ENCODE measurements around the gene PPP1R13B.

The PPP1R13B gene

DNA sequence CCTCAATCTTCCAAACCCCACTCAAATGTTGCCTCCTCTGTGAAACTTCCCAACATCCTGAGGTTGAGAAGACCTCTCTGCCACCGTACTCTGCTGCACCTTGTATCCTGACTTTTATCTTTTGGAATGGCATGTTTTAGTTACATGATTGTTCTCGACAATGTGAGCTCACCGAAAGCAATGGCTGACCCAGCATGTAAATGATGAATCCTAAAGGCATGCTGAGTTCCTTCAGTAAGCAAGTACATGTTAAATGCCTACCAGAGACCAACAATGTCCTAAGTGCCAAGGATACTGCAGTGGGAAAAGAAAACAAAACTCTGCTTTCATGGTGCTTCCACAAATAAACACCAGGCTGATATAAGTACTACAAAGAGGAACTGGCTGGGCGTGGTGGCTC, 13.7 kb downstream of the PPP1R13B start:
- Histone ChIP-seq H3K27ac (no peak overlapping the region), H3K4me1 (ENCODE audit: control insufficient read depth in 1 of 2, insufficient read depth in 1 of 2, low read depth in 1 of 2, low read length in 1 of 2) (no peaks in the 10 kb centered on the region), H3K9me3 (no peaks in the 10 kb centered on the region), H3K4me3 (ENCODE audit: low read depth in 1 of 2, low read length in 1 of 2) (no peak overlapping the region), H3K27me3 (peaks cover 58% of the 10 kb centered on the region), H3K36me3 (no peaks in the 10 kb centered on the region)
- TF ChIP-seq, protein P1, sequence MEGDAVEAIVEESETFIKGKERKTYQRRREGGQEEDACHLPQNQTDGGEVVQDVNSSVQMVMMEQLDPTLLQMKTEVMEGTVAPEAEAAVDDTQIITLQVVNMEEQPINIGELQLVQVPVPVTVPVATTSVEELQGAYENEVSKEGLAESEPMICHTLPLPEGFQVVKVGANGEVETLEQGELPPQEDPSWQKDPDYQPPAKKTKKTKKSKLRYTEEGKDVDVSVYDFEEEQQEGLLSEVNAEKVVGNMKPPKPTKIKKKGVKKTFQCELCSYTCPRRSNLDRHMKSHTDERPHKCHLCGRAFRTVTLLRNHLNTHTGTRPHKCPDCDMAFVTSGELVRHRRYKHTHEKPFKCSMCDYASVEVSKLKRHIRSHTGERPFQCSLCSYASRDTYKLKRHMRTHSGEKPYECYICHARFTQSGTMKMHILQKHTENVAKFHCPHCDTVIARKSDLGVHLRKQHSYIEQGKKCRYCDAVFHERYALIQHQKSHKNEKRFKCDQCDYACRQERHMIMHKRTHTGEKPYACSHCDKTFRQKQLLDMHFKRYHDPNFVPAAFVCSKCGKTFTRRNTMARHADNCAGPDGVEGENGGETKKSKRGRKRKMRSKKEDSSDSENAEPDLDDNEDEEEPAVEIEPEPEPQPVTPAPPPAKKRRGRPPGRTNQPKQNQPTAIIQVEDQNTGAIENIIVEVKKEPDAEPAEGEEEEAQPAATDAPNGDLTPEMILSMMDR (IDR thresholded peaks at IDR 0.05), result no peak

GRCh38 chr14:103832046-103832445, 15.3 kb downstream of the PPP1R13B start:
- TF ChIP-seq, protein P1 (IDR thresholded peaks at IDR 0.05), result no peak
- no peak overlapping the region for H3K4me3 ChIP-seq (ENCODE audit: low read depth in 1 of 2, low read length in 1 of 2)

GRCh38 chr14:103830511-103831270, 16.7 kb downstream of the PPP1R13B start:
- Histone ChIP-seq H3K36me3 (no peaks in the 10 kb centered on the region), H3K4me3 (ENCODE audit: low read depth in 1 of 2, low read length in 1 of 2) (no peak overlapping the region), H3K9me3 (no peaks in the 10 kb centered on the region), H3K27ac (no peak overlapping the region), H3K27me3 (peaks cover 45% of the 10 kb centered on the region), H3K4me1 (ENCODE audit: control insufficient read depth in 1 of 2, insufficient read depth in 1 of 2, low read depth in 1 of 2, low read length in 1 of 2) (no peaks in the 10 kb centered on the region)
- TF ChIP-seq, protein P1 (IDR thresholded peaks at IDR 0.05), result no peak

More at GRCh38 chr14:103832046-103832445, 15.3 kb downstream of the PPP1R13B start:
- H3K36me3 ChIP-seq, result no peaks in the 10 kb centered on the region
- peaks cover 50% of the 10 kb centered on the region for H3K27me3 ChIP-seq
- no peaks in the 10 kb centered on the region for H3K9me3 ChIP-seq
- no peak overlapping the region for H3K27ac ChIP-seq
- H3K4me1 ChIP-seq (ENCODE audit: control insufficient read depth in 1 of 2, insufficient read depth in 1 of 2, low read depth in 1 of 2, low read length in 1 of 2), result no peaks in the 10 kb centered on the region

- Histone ChIP-seq H3K27ac (no peak overlapping the region), H3K27me3 (peaks cover 45% of the 10 kb centered on the region), H3K4me1 (ENCODE audit: control insufficient read depth in 1 of 2, insufficient read depth in 1 of 2, low read depth in 1 of 2, low read length in 1 of 2) (no peaks in the 10 kb centered on the region), H3K4me3 (ENCODE audit: low read depth in 1 of 2, low read length in 1 of 2) (no peak overlapping the region), H3K9me3 (no peaks in the 10 kb centered on the region), H3K36me3 (no peaks in the 10 kb centered on the region)
- TF ChIP-seq, protein P1 (IDR thresholded peaks at IDR 0.05), result no peak
Observed at GRCh38 chr14:103828315-103828967, 18.9 kb downstream of the PPP1R13B start.

DNA sequence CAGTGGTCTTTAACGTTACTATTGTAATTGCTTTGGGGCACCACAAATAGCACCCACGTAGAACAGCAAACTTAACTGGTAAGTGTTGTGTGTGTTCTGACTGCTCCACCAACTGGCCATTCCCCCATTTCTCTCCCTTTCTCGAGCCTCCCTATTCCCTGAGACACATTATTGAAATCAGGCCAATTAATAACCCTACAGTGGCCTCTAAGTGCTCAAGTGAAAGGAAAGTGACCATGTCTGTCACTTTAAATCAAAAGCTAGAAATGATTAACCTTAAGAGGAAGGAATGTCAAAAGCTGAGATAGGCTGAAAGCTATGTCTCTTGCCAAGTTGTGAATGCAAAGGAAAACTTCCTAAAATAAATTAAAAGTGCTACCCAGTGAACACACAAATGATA, 22.3 kb downstream of the PPP1R13B start:
- H3K27ac ChIP-seq, result no peak overlapping the region
- TF ChIP-seq, protein P1 (IDR thresholded peaks at IDR 0.05), result no peak
- H3K36me3 ChIP-seq, result no peaks in the 10 kb centered on the region
- H3K4me1 ChIP-seq (ENCODE audit: control insufficient read depth in 1 of 2, insufficient read depth in 1 of 2, low read depth in 1 of 2, low read length in 1 of 2), result no peaks in the 10 kb centered on the region
- H3K27me3 ChIP-seq, result peaks cover 61% of the 10 kb centered on the region
- H3K4me3 ChIP-seq (ENCODE audit: low read depth in 1 of 2, low read length in 1 of 2), result no peak overlapping the region
- H3K9me3 ChIP-seq, result no peaks in the 10 kb centered on the region
